HK-2 (cell line): Measurements from ENCODE around the gene CHRNE.
"Not testable (repeated sequence)": the region's sequence is repeated elsewhere in the genome, so short reads cannot be mapped to it uniquely, and the experiment has no call there.

Experiments
- DNase-seq: peaks from one replicate; pipeline ENCODE4 v3.0.0-alpha.2; 2018; ENCODE audit not compliant: unreplicated experiment

CHRNE gene

GRCh38 chr17:4939796-4940554 lies 37.1 kb upstream of the CHRNE start, which contains the start of the genes RNF167 and SLC25A11:
Gene RNF167, plus strand, starts transcription at chr17:4940268. Its CDS starts 642 bp downstream, at chr17:4940910.
Gene SLC25A11, minus strand, starts transcription at chr17:4940046. Its CDS starts 136 bp downstream, at chr17:4939910.
- DNase-seq, result peak; percentile 93

DNA sequence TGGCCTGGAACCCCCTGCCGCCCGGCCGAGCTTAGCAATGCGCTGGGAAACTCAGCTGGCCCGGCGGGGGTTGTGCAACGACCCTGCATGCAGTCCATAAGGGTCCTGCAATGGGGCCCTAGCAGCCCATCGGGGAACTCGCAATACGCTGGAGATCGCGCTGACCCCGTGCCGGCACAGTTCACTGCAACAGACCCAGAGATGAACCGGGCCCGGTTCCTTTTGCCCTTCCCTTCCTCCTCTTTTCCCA lies 36.6 kb upstream of the CHRNE start:
- DNase-seq, result no peak

- DNase-seq, result no peak
These were observed 36.0 kb upstream of the CHRNE start for GRCh38 chr17:4938688-4939545.

- no peak for DNase-seq
These were observed 35.2 kb upstream of the CHRNE start for GRCh38 chr17:4938069-4938491.

DNA sequence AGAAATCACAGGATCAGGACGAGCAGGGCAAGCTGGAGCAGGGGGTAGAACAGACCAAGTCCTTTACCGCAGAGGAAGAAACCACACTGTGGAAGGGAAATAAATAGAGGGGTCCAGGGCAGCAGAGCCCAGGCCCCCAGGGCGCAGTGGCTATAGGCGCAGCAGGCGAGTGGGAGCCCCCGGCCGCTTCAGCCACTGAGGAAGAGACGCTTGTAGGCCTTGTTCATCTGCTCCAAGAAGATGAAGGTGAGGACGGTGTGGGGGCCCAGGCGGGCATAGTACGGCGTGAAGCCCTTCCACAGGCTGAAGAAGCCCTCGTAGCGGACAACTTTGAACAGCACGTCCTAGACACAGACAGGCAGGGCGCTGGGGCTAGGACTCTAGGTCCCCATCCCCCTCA lies 34.7 kb upstream of the CHRNE start:
- DNase-seq, result no peak

- no peak for DNase-seq
These were observed 33.5 kb upstream of the CHRNE start for GRCh38 chr17:4936436-4936835.

GRCh38 chr17:4935650-4936049 lies 32.8 kb upstream of the CHRNE start:
- no peak for DNase-seq

DNA sequence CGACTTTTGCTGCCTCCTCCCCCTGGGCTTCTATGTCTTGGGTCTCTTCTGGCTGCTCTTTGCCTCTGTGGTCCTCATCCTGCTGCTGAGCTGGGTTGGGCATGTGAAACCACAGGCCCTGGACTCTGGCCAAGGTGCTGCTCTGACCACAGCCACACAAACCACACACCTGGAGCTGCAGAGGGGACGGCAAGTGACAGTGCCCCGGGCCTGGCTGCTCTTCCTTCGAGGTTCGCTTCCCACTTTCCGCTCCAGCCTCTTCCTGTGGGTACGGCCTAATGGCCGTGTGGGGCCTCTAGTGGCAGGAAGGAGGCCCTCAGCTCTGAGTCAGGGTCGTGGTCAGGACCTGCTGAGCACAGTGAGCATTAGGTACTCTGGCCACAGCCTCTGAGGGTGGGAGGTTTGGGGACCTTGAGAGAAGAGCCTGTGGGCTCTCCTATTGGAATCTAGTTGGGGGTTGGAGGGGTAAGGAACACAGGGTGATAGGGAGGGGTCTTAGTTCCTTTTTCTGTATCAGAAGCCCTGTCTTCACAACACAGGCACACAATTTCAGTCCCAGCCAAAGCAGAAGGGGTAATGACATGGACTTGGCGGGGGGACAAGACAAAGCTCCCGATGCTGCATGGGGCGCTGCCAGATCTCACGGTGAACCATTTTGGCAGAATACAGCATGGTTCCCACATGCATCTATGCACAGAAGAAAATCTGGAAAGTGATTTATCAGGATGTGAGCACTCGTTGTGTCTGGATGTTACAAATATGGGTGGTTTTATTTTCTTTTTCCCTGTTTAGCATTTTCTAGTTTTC lies 31.5 kb upstream of the CHRNE start:
- DNase-seq, result peak; percentile 86

DNA sequence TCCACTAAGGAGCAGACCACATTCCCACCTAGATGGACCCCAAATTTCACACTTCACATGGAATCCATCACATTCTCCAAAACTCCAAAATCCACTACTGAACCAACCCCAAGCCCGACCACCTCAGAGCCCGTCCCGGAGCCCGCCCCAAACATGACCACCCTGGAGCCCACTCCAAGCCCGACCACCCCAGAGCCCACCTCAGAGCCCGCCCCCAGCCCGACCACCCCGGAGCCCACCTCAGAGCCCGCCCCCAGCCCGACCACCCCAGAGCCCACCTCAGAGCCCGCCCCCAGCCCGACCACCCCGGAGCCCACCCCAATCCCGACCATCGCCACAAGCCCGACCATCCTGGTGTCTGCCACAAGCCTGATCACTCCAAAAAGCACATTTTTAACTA lies 30.7 kb upstream of the CHRNE start:
- no peak for DNase-seq

DNA sequence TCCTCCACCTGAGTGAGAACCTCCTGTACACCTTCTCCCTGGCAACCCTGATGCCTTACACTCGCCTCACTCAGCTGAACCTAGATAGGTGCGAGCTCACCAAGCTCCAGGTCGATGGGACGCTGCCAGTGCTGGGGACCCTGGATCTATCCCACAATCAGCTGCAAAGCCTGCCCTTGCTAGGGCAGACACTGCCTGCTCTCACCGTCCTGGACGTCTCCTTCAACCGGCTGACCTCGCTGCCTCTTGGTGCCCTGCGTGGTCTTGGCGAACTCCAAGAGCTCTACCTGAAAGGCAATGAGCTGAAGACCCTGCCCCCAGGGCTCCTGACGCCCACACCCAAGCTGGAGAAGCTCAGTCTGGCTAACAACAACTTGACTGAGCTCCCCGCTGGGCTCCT lies 29.9 kb upstream of the CHRNE start:
- DNase-seq, result no peak

GRCh38 chr17:4931963-4932362 lies 29.1 kb upstream of the CHRNE start, which contains the start of gene GP1BA:
Gene GP1BA, plus strand, starts transcription at chr17:4932277. Its CDS starts 328 bp downstream, at chr17:4932605.
- no peak for DNase-seq

DNA sequence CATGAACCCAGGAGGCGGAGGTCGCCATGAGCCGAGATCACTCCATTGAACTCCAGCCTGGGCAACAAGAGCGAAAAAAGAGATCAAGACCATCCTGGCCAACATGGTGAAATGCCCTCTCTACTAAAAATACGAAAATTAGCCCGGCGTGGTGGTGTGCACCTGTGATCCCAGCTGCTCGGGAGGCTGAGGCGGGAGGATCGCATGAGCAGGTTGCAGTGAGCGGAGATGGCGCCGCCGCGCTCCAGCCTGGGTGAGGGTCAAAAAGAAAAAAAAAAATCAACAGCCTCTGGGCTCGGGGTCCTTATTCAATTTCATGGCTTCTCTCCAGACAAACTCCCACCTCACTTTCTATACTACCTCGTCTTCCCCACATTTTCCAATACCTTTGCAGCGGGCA lies 26.0 kb upstream of the CHRNE start:
- no peak for DNase-seq

DNA sequence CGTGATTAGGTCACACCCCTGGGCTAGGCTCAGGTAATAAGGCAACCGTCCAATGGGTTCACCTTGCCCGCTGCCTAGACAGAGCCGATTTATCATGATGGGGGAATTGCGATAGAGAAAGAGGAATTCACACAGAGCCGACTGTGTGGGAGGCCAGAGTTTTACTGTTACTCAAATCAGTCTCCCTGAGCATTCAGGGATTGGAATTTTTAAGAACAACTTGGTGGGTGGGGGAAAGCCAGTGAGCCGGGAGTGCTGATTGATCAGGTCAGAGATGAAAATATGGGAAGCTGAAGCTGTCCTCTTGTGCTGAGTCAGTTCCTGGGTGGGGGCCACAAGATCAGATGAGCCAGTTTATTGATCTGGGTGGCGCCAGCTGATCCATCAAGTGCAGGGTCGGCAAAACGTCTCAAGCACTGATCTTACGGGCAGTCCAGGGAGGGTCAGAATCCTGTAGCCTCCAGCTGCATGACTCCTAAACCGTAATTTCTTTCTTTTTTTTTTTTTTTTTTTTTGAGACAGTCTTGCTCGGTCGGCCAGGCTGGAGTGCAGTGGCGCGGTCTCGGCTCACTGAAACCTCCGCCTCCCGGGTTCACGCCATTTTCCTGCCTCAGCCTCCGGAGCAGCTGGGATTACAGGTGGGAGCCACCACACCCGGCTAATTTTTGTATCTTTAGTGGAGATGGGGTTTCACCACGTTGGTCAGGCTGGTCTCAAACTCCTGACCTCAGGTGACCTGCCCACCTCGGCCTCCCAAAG lies 23.9 kb upstream of the CHRNE start:
- DNase-seq, result not testable (repeated sequence)

- no peak for DNase-seq
These were observed 18.4 kb upstream of the CHRNE start for GRCh38 chr17:4921320-4921719.

DNA sequence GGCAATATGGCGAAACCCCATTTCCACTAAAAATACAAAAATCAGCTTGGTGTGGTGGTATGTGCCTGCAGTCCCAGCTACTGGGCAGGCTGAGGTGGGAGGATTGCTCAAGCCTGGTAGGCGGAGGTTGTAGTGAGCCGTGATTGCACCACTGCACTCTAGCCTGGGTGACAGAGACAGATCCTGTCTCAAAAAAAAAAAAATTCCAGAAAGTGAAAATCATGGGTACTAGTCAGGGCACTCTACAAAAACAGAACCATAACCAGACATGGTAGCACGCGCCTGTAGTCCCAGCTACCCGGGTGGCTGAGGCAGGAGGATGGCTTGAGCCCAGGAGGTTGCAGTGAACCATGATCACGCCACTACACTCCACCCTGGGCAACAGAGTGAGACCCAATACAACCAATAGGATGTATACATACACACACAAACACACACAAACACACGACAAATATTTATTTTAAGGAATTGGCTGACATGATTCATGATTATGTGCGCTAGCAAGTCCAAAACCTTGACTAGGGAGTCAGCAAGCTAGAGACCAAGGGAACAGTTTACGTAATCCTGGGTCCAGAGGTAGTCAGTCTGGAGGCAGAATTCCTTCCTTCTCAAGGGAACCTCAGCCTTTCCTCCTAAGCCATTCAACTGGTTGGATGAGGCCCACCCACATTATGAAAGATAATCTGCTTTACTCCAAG lies 17.6 kb upstream of the CHRNE start:
- no peak for DNase-seq

DNA sequence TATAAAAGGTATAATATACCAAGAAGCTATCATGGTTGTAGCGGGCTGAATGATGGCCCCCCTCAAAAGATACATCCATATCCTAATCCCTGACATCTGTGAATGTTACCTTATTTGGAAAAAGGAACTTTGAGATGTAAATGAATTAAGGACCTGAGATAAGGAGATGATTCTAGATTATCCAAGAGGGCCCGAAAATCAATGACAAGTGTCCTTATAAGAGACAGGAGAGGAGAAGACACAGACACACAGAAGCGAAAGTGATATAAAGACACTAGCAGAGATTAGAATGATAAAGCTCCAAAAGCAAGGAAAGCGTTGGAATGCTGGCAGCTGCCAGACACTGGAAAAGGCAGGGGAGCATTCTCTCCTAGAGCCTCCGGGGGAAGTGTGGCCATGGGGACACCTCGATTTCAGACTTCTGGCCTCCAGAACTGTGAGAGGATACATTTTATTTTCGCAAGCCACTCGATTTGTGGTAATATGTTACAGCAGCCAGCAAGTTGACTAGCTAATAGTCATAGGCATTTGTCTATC lies 16.7 kb upstream of the CHRNE start:
- no peak for DNase-seq

GRCh38 chr17:4914551-4914950 lies 11.7 kb upstream of the CHRNE start:
- DNase-seq, result not testable (repeated sequence)

GRCh38 chr17:4913994-4914393 lies 11.1 kb upstream of the CHRNE start:
- no peak for DNase-seq

GRCh38 chr17:4908711-4909496 lies 6.0 kb upstream of the CHRNE start:
- peak; percentile 87 for DNase-seq

DNA sequence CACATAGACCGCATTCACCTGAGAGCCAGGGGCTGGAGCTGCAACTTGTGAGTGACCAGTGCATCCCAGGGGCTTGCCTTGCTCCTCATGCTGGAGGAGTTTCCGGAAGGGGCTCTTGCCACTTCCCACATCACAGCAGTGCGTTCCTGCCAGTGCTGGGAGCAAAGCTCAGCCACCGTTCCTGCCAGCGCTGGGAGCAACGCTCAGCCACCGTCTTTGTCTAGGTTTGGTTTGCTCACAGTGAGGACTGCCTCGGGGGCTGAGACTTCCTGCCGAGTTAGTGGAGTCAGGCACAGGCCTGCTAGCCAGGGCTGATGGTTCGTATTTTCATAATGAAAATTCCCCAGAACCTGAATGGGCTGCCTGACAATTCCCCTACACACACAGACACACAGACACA lies 5.4 kb upstream of the CHRNE start:
- DNase-seq, result no peak
